H9 (cell line): ENCODE data around the gene ENTR1. TPM values are rescaled to one million over a fixed set of nuclear protein-coding genes. Genes with fewer than 3 reads are reported as not detected.

ENCODE experiments used
- DNase-seq: peaks from one replicate; pipeline ENCODE4 v3.0.0-alpha.2; 2017
- H2AFZ ChIP-seq: one replicate; pipeline ENCODE4 v1.6.1; 2013; ENCODE audit warnings: mild to moderate bottlenecking, low read length, control low read depth, moderate library complexity
- H2AK5ac ChIP-seq: 2 replicates; pipeline ENCODE4 v1.6.1; 2013; ENCODE audit warnings: low read length, control low read depth, mixed read lengths; ENCODE audit not compliant: insufficient read length
- H2BK120ac ChIP-seq: one replicate; pipeline ENCODE4 v1.6.1; 2013; ENCODE audit warnings: low read depth, mild to moderate bottlenecking, low read length, control low read depth, inconsistent platforms; ENCODE audit not compliant: poor library complexity, severe bottlenecking
- H2BK12ac ChIP-seq: 2 replicates; pipeline ENCODE4 v1.6.1; 2013; ENCODE audit warnings: low read length, control low read depth, mixed read lengths, low read depth; ENCODE audit not compliant: insufficient read length
- H2BK15ac ChIP-seq: 2 replicates; pipeline ENCODE4 v1.6.1; 2013; ENCODE audit warnings: low read depth, low read length, control low read depth
- H2BK20ac ChIP-seq: one replicate; pipeline ENCODE4 v1.6.1; 2013; ENCODE audit warnings: low read depth, mild to moderate bottlenecking, low read length, control low read depth, inconsistent platforms; ENCODE audit not compliant: poor library complexity, severe bottlenecking
- H2BK5ac ChIP-seq: 2 replicates; pipeline ENCODE4 v1.6.1; 2013; ENCODE audit warnings: low read length, control low read depth, mixed read lengths; ENCODE audit not compliant: insufficient read length
- H3K14ac ChIP-seq: 2 replicates; pipeline ENCODE4 v1.6.1; 2013; ENCODE audit warnings: low read length, control low read depth; ENCODE audit not compliant: insufficient read depth
- H3K18ac ChIP-seq: 2 replicates; pipeline ENCODE4 v1.6.1; 2013; ENCODE audit warnings: low read depth, mild to moderate bottlenecking, mixed read lengths, low read length, control low read depth; ENCODE audit not compliant: insufficient read length
- H3K23ac ChIP-seq: 2 replicates; pipeline ENCODE4 v1.6.1; 2013; ENCODE audit warnings: low read length, control low read depth, mixed read lengths, low read depth; ENCODE audit not compliant: insufficient read length
- H3K23me2 ChIP-seq: 2 replicates; pipeline ENCODE4 v1.6.1; 2013; ENCODE audit warnings: low read depth, mild to moderate bottlenecking, mixed read lengths, low read length, control low read depth; ENCODE audit not compliant: insufficient read length, poor library complexity, severe bottlenecking
- H3K27ac ChIP-seq: 2 replicates; pipeline ENCODE4 v1.5.1; 2013; ENCODE audit warnings: low read length, control low read depth, mixed read lengths, low read depth; ENCODE audit not compliant: insufficient read length
- H3K27me3 ChIP-seq: 2 replicates; pipeline ENCODE4 v1.6.1; 2013; ENCODE audit warnings: low read length, control low read depth, inconsistent platforms; ENCODE audit not compliant: insufficient read depth
- H3K4ac ChIP-seq: 2 replicates; pipeline ENCODE4 v1.6.1; 2013; ENCODE audit warnings: low read depth, mild to moderate bottlenecking, control low read depth, inconsistent platforms, low read length, moderate library complexity
- H3K4me1 ChIP-seq: 2 replicates; pipeline ENCODE4 v1.6.1; 2013; ENCODE audit warnings: low read length, control low read depth, inconsistent platforms; ENCODE audit not compliant: insufficient read depth
- H3K4me2 ChIP-seq: 2 replicates; pipeline ENCODE4 v1.6.1; 2013; ENCODE audit warnings: low read length, control low read depth, mixed read lengths; ENCODE audit not compliant: insufficient read length, insufficient read depth
- H3K56ac ChIP-seq: 2 replicates; pipeline ENCODE4 v1.6.1; 2013; ENCODE audit warnings: low read depth, mild to moderate bottlenecking, mixed read lengths, low read length, control low read depth; ENCODE audit not compliant: insufficient read length
- H3K79me1 ChIP-seq: 2 replicates; pipeline ENCODE4 v1.6.1; 2013; ENCODE audit warnings: low read depth, mild to moderate bottlenecking, moderate library complexity, low read length, control low read depth, inconsistent platforms; ENCODE audit not compliant: insufficient read depth, poor library complexity, severe bottlenecking
- H3K79me2 ChIP-seq: 2 replicates; pipeline ENCODE4 v1.6.1; 2013; ENCODE audit warnings: low read length, control low read depth, inconsistent platforms; ENCODE audit not compliant: insufficient read depth
- H3K9ac ChIP-seq: 2 replicates; pipeline ENCODE4 v1.6.1; 2013; ENCODE audit warnings: low read length, control low read depth, mixed read lengths; ENCODE audit not compliant: insufficient read length; ENCODE audit errors: extremely low read depth
- H3K9me3 ChIP-seq: one replicate; pipeline ENCODE4 v1.6.1; 2013; ENCODE audit warnings: low read depth, low read length, inconsistent platforms; ENCODE audit not compliant: control insufficient read depth
- H3T11ph ChIP-seq: one replicate; pipeline ENCODE4 v1.6.1; 2013; ENCODE audit warnings: mild to moderate bottlenecking, low read length, control low read depth, inconsistent platforms
- H4K20me1 ChIP-seq: one replicate; pipeline ENCODE4 v1.6.1; 2013; ENCODE audit not compliant: control insufficient read depth, insufficient read length, insufficient read depth
- H4K5ac ChIP-seq: 2 replicates; pipeline ENCODE4 v1.6.1; 2013; ENCODE audit warnings: low read depth, mild to moderate bottlenecking, mixed read lengths, low read length, control low read depth; ENCODE audit not compliant: insufficient read length
- H4K8ac ChIP-seq: replicated peaks from 2 replicates; pipeline ENCODE4 v1.6.1; 2013; ENCODE audit warnings: low read length, control low read depth, mixed read lengths, low read depth; ENCODE audit not compliant: insufficient read length
- H4K91ac ChIP-seq: 2 replicates; pipeline ENCODE4 v1.6.1; 2013; ENCODE audit warnings: low read depth, mild to moderate bottlenecking, moderate library complexity, mixed read lengths, low read length, control low read depth; ENCODE audit not compliant: insufficient read length
- H3K27ac Mint-ChIP-seq, 3 experiments: 2 replicates in 2 of 3; 3 replicates in 1 of 3; pipeline ENCODE4 v1.8.0; 2020 to 2021; ENCODE audit warnings: mixed read lengths in 3 of 3, mild to moderate bottlenecking in 1 of 3, moderate library complexity in 1 of 3
- H3K27me3 Mint-ChIP-seq: 2 replicates; pipeline ENCODE4 v1.8.0; 2021; ENCODE audit warnings: low read depth, mild to moderate bottlenecking, moderate library complexity, mixed read lengths
- H3K36me3 Mint-ChIP-seq, 3 experiments: 2 replicates in 2 of 3; 3 replicates in 1 of 3; pipeline ENCODE4 v1.8.0; 2020 to 2021; ENCODE audit warnings: low read depth in 3 of 3, mixed read lengths in 3 of 3; ENCODE audit not compliant: insufficient read depth in 1 of 3
- H3K4me1 Mint-ChIP-seq, 2 experiments: 2 replicates each; pipeline ENCODE4 v1.8.0; 2020; ENCODE audit warnings: mixed read lengths in 2 of 2
- H3K4me3 Mint-ChIP-seq, 2 experiments: 2 replicates in 1 of 2; 3 replicates in 1 of 2; pipeline ENCODE4 v1.8.0; 2020 to 2021; ENCODE audit warnings: mild to moderate bottlenecking in 2 of 2, mixed read lengths in 2 of 2, moderate library complexity in 1 of 2
- H3K9me3 Mint-ChIP-seq, 2 experiments: 2 replicates in 1 of 2; 3 replicates in 1 of 2; pipeline ENCODE4 v1.8.0; 2020; ENCODE audit warnings: mild to moderate bottlenecking in 2 of 2, mixed read lengths in 2 of 2, moderate library complexity in 1 of 2
- WGBS: extraction: QIAGEN DNeasy Blood & Tissue Kit; methylation state at CpG from one replicate; pipeline ENCODE4 v1.1.7; 2013; ENCODE audit warnings: missing lambda C conversion rate, low lambda C conversion rate, mixed read lengths; ENCODE audit not compliant: insufficient read length; ENCODE audit errors: extremely low coverage; 5-methylcytosine and 5-hydroxymethylcytosine counted together
- total RNA-seq: library from RNA; stranded (reverse); gene quantifications from 2 replicates; pipeline ENCODE4 v1.2.1, GENCODE V29; 2021
- TF ChIP-seq, protein P1 (sequence below): fragments of 200-600 bp; sonication (generic); conservative IDR thresholded peaks from 3 replicates; pipeline ENCODE4 v1.8.0; 2021; ENCODE audit warnings: antibody characterized with exemption, mild to moderate bottlenecking

ENTR1 gene
- total RNA-seq, 1 experiment from 2014 or later, result 108 TPM

DNA sequence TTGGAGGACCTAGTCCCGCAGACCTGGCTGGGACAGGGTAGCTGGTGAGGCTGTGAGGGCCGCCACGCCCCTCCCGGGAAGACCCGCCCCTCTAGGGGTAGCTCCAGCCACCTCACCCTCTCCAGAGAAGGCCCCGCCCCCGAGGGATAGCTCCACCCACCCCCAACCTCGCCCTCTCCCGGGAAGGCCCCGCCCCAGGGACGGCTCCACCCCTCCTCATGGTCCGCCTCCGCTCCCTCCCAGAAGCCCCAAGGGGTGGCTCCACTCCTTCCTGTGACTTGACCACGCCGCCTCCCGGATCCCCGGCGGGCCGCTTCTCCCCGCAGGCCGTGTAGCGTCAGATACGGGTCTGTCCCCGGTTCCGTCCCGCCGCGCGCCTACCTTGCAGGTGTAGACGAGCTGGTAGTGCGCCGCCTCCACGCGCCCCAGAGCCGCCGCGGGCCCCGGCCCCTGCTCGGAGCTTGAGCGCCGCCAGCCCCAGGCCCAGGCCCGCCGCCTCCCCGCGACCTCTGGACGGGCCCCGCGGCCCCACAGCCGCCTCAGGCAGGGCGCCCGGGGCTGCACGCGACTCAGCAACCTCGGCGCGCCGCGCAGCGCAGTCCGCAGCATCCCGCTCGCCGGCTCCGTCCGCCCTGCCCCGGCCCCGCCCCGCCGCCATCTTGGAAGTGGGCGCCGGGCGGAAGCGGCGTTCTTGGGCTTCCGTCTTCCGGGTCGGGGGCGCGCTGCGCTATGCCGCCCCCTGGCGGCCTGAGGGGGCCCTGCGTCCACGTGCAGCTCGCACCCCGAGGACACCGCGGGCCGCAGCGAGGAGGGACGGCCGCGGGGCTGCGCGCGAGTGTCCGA, 47.1 kb downstream of the ENTR1 start, which contains the start of gene DNLZ:
Gene DNLZ (minus strand): TSS at position 639 of the 843 bp plus-strand sequence. CDS start 30 bp downstream, at position 609.
- no peak within 1 kb of the TSS for H4K5ac ChIP-seq
- H3K23me2 ChIP-seq, result no peaks in the 10 kb centered on the region
- no peak within 1 kb of the TSS for H3K27ac ChIP-seq
- WGBS, result no CpG with 5 or more reads among the region's 97 CpGs
- TF ChIP-seq, protein P1, sequence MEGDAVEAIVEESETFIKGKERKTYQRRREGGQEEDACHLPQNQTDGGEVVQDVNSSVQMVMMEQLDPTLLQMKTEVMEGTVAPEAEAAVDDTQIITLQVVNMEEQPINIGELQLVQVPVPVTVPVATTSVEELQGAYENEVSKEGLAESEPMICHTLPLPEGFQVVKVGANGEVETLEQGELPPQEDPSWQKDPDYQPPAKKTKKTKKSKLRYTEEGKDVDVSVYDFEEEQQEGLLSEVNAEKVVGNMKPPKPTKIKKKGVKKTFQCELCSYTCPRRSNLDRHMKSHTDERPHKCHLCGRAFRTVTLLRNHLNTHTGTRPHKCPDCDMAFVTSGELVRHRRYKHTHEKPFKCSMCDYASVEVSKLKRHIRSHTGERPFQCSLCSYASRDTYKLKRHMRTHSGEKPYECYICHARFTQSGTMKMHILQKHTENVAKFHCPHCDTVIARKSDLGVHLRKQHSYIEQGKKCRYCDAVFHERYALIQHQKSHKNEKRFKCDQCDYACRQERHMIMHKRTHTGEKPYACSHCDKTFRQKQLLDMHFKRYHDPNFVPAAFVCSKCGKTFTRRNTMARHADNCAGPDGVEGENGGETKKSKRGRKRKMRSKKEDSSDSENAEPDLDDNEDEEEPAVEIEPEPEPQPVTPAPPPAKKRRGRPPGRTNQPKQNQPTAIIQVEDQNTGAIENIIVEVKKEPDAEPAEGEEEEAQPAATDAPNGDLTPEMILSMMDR, result peak; percentile 99
- H3K18ac ChIP-seq, result peak within 1 kb of the TSS; percentile 52
- no peak within 1 kb of the TSS for H3T11ph ChIP-seq
- no peaks in the 10 kb centered on the region for H3K27me3 ChIP-seq
- no peak within 1 kb of the TSS for H4K8ac ChIP-seq
- H3K56ac ChIP-seq, result no peak within 1 kb of the TSS
- H3K4me1 ChIP-seq, result no peaks in the 10 kb centered on the region
- H2BK120ac ChIP-seq, result no peak within 1 kb of the TSS
- no peak within 1 kb of the TSS for H4K91ac ChIP-seq
- H3K23ac ChIP-seq, result no peak within 1 kb of the TSS
- peak within 1 kb of the TSS; percentile 82 to 87 for H3K4me3 Mint-ChIP-seq
- H2AK5ac ChIP-seq, result no peak within 1 kb of the TSS
- peak; percentile 98 for DNase-seq
- H2BK15ac ChIP-seq, result no peak within 1 kb of the TSS
- H2AFZ ChIP-seq, result no peak within 1 kb of the TSS
- peaks cover 1% of the 10 kb centered on the region; the same call in 1 of the 2 replicates for H3K27me3 Mint-ChIP-seq
- peak within 1 kb of the TSS; percentile 5 for H3K4me2 ChIP-seq
- peak within 1 kb of the TSS in 2 of 3 experiments; percentile 35 to 89; a peak in 3 of 7 replicates for H3K27ac Mint-ChIP-seq
- H3K79me2 ChIP-seq, result no peaks in the 10 kb centered on the region
- no peak within 1 kb of the TSS for H2BK20ac ChIP-seq
- H3K14ac ChIP-seq, result peak within 1 kb of the TSS; percentile 77
- no peaks in the 10 kb centered on the region for H3K9me3 Mint-ChIP-seq
- no peak within 1 kb of the TSS for H2BK12ac ChIP-seq
- H3K9me3 ChIP-seq, result no peaks in the 10 kb centered on the region
- H2BK5ac ChIP-seq, result no peak within 1 kb of the TSS
- peak within 1 kb of the TSS; percentile 60 for H3K9ac ChIP-seq
- H4K20me1 ChIP-seq, result no peaks in the 10 kb centered on the region
- peaks cover 3 to 5% of the 10 kb centered on the region in 2 experiments; a peak in 1 of 4 replicates for H3K4me1 Mint-ChIP-seq
- no peak within 1 kb of the TSS for H3K4ac ChIP-seq
- H3K79me1 ChIP-seq, result no peaks in the 10 kb centered on the region
- peaks cover 0 to 10% (median 0%) of the 10 kb centered on the region in 3 experiments; a peak in 3 of 7 replicates for H3K36me3 Mint-ChIP-seq
